H1 (cell line): ENCODE results near the gene DCAF4. TPM values are rescaled to one million over a fixed set of nuclear protein-coding genes. Genes with fewer than 3 reads are reported as not detected.

Source experiments
- CTCF ChIA-PET: fragments of 300-600 bp; sonication (Branson Sonifier 250); formaldehyde crosslinking; loops from one replicate; lab custom pipeline; 2021; ENCODE audit not compliant: partially characterized antibody; lab: Charles Lee
- POLR2A ChIA-PET: fragments of 300-600 bp; sonication (Branson Sonifier 250); formaldehyde crosslinking; loops from one replicate; lab custom pipeline; 2021; ENCODE audit warnings: inconsistent platforms; ENCODE audit not compliant: partially characterized antibody; lab: Charles Lee
- DNase-seq, 2 experiments: peaks; one replicate each; pipeline versions ENCODE4 v3.0.0 to v3.0.0-alpha.2; 2010 to 2022; ENCODE audit warnings: low spot score in 2 of 2, low read depth in 1 of 2, mixed read lengths in 1 of 2
- FAIRE-seq: peaks from 2 replicates; lab custom pipeline; 2011; peaks lifted over from hg19 to GRCh38; lab: Jason Lieb, UNC
- H2AFZ ChIP-seq: 2 replicates; pipeline ENCODE4 v1.8.1; 2012; ENCODE audit warnings: low read length, inconsistent platforms
- H2AK5ac ChIP-seq: 2 replicates; pipeline ENCODE4 v1.6.1; 2013; ENCODE audit warnings: low read depth, low read length
- H2BK120ac ChIP-seq: replicated peaks from 2 replicates; pipeline ENCODE3; 2013; ENCODE audit warnings: low read depth, low read length, inconsistent platforms
- H2BK12ac ChIP-seq: 2 replicates; pipeline ENCODE4 v1.6.1; 2013; ENCODE audit warnings: low read depth, low read length
- H2BK15ac ChIP-seq: 2 replicates; pipeline ENCODE4 v1.6.1; 2013; ENCODE audit warnings: low read length
- H2BK20ac ChIP-seq: 2 replicates; pipeline ENCODE4 v1.6.1; 2013; ENCODE audit warnings: low read length
- H2BK5ac ChIP-seq: 2 replicates; pipeline ENCODE4 v1.6.1; 2013; ENCODE audit warnings: low read depth, low read length
- H3K14ac ChIP-seq: 2 replicates; pipeline ENCODE4 v1.6.1; 2013; ENCODE audit warnings: inconsistent platforms; ENCODE audit not compliant: insufficient read length
- H3K18ac ChIP-seq: 2 replicates; pipeline ENCODE4 v1.6.1; 2013; ENCODE audit warnings: low read length; ENCODE audit errors: extremely low read depth
- H3K23ac ChIP-seq: 2 replicates; pipeline ENCODE4 v1.6.1; 2013; ENCODE audit warnings: inconsistent platforms; ENCODE audit not compliant: insufficient read length
- H3K23me2 ChIP-seq: 2 replicates; pipeline ENCODE4 v1.6.1; 2013; ENCODE audit warnings: low read depth, low read length
- H3K27ac ChIP-seq: 2 replicates; pipeline ENCODE4 v1.6.1; 2011; ENCODE audit warnings: low read depth, low read length, inconsistent platforms
- H3K27me3 ChIP-seq, 4 experiments: replicated peaks in 1 of 4; 1 replicate in 1 of 4; 2 replicates in 3 of 4; pipeline versions ENCODE4 v1.6.1 to v1.8.1; 2011 to 2013; ENCODE audit warnings: low read length in 3 of 4, mild to moderate bottlenecking in 3 of 4, inconsistent platforms in 2 of 4, mixed read lengths in 2 of 4, moderate library complexity in 1 of 4; ENCODE audit not compliant: control insufficient read depth in 3 of 4, insufficient read depth in 3 of 4; ENCODE audit errors: extremely low read depth in 1 of 4
- H3K36me3 ChIP-seq, 4 experiments: 2 replicates each; pipeline versions ENCODE4 v1.6.1 to v1.8.1; 2011 to 2013; ENCODE audit warnings: mild to moderate bottlenecking in 4 of 4, low read length in 3 of 4, moderate library complexity in 2 of 4, control low read depth in 1 of 4, inconsistent platforms in 1 of 4; ENCODE audit not compliant: insufficient read depth in 4 of 4, control insufficient read depth in 2 of 4
- H3K4ac ChIP-seq: replicated peaks from 2 replicates; pipeline ENCODE3; 2013; ENCODE audit warnings: low read length, low read depth, mixed read lengths, inconsistent platforms; ENCODE audit not compliant: insufficient read length
- H3K4me1 ChIP-seq, 4 experiments: replicated peaks in 1 of 4; 1 replicate in 1 of 4; 2 replicates in 3 of 4; pipeline versions ENCODE4 v1.6.1 to v1.8.1; 2011 to 2013; ENCODE audit warnings: low read length in 3 of 4, inconsistent platforms in 2 of 4, mixed read lengths in 1 of 4; ENCODE audit not compliant: insufficient read depth in 4 of 4, control insufficient read depth in 3 of 4
- H3K4me2 ChIP-seq, 2 experiments: 2 replicates each; pipeline versions ENCODE4 v1.6.1 to v1.8.1; 2011 to 2013; ENCODE audit warnings: low read depth in 2 of 2, low read length in 2 of 2, control low read depth in 1 of 2, inconsistent platforms in 1 of 2, mild to moderate bottlenecking in 1 of 2; ENCODE audit not compliant: insufficient read depth in 1 of 2
- H3K4me3 ChIP-seq, 4 experiments: fragments of 200-600, 300-600 bp in 1 of 4; sonication (generic), shearing (Covaris generic), sonication (Bioruptor Twin) in 1 of 4; 2 replicates each; pipeline versions ENCODE4 v1.5.1 to v1.8.1; 2011 to 2016; ENCODE audit warnings: low read length in 4 of 4, low read depth in 3 of 4, control low read depth in 2 of 4, inconsistent platforms in 2 of 4, mild to moderate bottlenecking in 2 of 4, mixed read lengths in 1 of 4, moderate library complexity in 1 of 4; ENCODE audit not compliant: insufficient read depth in 2 of 4; ENCODE audit errors: extremely low read depth in 1 of 4
- H3K56ac ChIP-seq: replicated peaks from 2 replicates; pipeline ENCODE3; 2013; ENCODE audit warnings: low read depth, mild to moderate bottlenecking, mixed read lengths, low read length, inconsistent platforms; ENCODE audit not compliant: insufficient read length
- H3K79me1 ChIP-seq: 2 replicates; pipeline ENCODE4 v1.6.1; 2013; ENCODE audit warnings: low read depth, low read length, control low read depth
- H3K79me2 ChIP-seq, 2 experiments: 2 replicates each; pipeline versions ENCODE4 v1.6.1 to v1.8.1; 2012 to 2013; ENCODE audit warnings: low read length in 2 of 2, mild to moderate bottlenecking in 2 of 2, inconsistent platforms in 1 of 2; ENCODE audit not compliant: insufficient read depth in 2 of 2, control insufficient read depth in 1 of 2
- H3K9ac ChIP-seq, 4 experiments: replicated peaks in 1 of 4; 1 replicate in 1 of 4; 2 replicates in 3 of 4; pipeline versions ENCODE4 v1.6.1 to v1.8.1; 2011 to 2013; ENCODE audit warnings: low read depth in 3 of 4, low read length in 3 of 4, control low read depth in 2 of 4, mild to moderate bottlenecking in 2 of 4, moderate library complexity in 2 of 4, inconsistent platforms in 1 of 4; ENCODE audit errors: extremely low read depth in 1 of 4
- H3K9me3 ChIP-seq, 2 experiments: 2 replicates each; pipeline versions ENCODE4 v1.6.1 to v1.8.1; 2012 to 2013; ENCODE audit warnings: mild to moderate bottlenecking in 2 of 2, moderate library complexity in 2 of 2, control low read depth in 1 of 2, inconsistent platforms in 1 of 2, low read depth in 1 of 2, low read length in 1 of 2, mixed read lengths in 1 of 2; ENCODE audit not compliant: insufficient read depth in 2 of 2
- H4K20me1 ChIP-seq, 2 experiments: replicated peaks in 1 of 2; 2 replicates each; pipeline versions ENCODE3 to v1.8.1; 2011 to 2013; ENCODE audit warnings: inconsistent platforms in 2 of 2, low read length in 2 of 2, mild to moderate bottlenecking in 1 of 2; ENCODE audit not compliant: insufficient read depth in 2 of 2, control insufficient read depth in 1 of 2
- H4K5ac ChIP-seq: 2 replicates; pipeline ENCODE4 v1.6.1; 2013; ENCODE audit warnings: low read length, low read depth, mixed read lengths, inconsistent platforms; ENCODE audit not compliant: insufficient read length
- H4K8ac ChIP-seq: 2 replicates; pipeline ENCODE4 v1.8.0; 2013; ENCODE audit warnings: mild to moderate bottlenecking, moderate library complexity, low read length, inconsistent platforms; ENCODE audit not compliant: insufficient read depth; ENCODE audit errors: extremely low read depth
- H4K91ac ChIP-seq: replicated peaks from 2 replicates; pipeline ENCODE3; 2013; ENCODE audit warnings: low read length, mixed read lengths, inconsistent platforms; ENCODE audit not compliant: insufficient read length
- ATF3 ChIP-seq: IDR thresholded peaks from 2 replicates; pipeline ENCODE4 v1.6.1; 2011; ENCODE audit warnings: low read depth, mild to moderate bottlenecking, low read length; ENCODE audit not compliant: insufficient read depth
- CBX8 ChIP-seq: fragments of 300-800, 300-1000 bp; sonication (generic); IDR thresholded peaks from 2 replicates; pipeline ENCODE4 v1.7.1; 2016; ENCODE audit warnings: low read depth, low read length, borderline replicate concordance
- CREB1 ChIP-seq: IDR thresholded peaks from 2 replicates; pipeline ENCODE4 v1.6.1; 2012; ENCODE audit warnings: inconsistent platforms
- CTBP2 ChIP-seq: IDR thresholded peaks from 2 replicates; pipeline ENCODE4 v1.7.0; 2011; ENCODE audit warnings: borderline replicate concordance, mild to moderate bottlenecking, moderate library complexity, mixed read lengths, low read length; ENCODE audit not compliant: insufficient read depth, insufficient read length
- CTCF ChIP-seq, 3 experiments: IDR thresholded peaks; 1 replicate in 2 of 3; 2 replicates in 1 of 3; pipeline versions ENCODE4 v1.5.1 to v1.6.1; 2011; ENCODE audit warnings: low read length in 3 of 3, mild to moderate bottlenecking in 3 of 3, inconsistent platforms in 2 of 3, low read depth in 1 of 3, moderate library complexity in 1 of 3; ENCODE audit not compliant: insufficient read depth in 1 of 3; ENCODE audit errors: control extremely low read depth in 1 of 3
- EGR1 ChIP-seq: IDR thresholded peaks from 2 replicates; pipeline ENCODE4 v1.6.1; 2011; ENCODE audit warnings: low read depth, low read length, borderline replicate concordance
- EP300 ChIP-seq, 2 experiments: IDR thresholded peaks; 1 replicate in 1 of 2; 2 replicates in 1 of 2; pipeline ENCODE4 v1.6.1; 2011 to 2012; ENCODE audit warnings: low read depth in 2 of 2, low read length in 2 of 2, mild to moderate bottlenecking in 2 of 2, borderline replicate concordance in 1 of 2, inconsistent platforms in 1 of 2, moderate library complexity in 1 of 2
- EZH2 ChIP-seq: fragments of 200-600 bp; sonication (generic); IDR thresholded peaks from 2 replicates; pipeline ENCODE4 v1.7.1; 2012; ENCODE audit warnings: low read depth, mild to moderate bottlenecking, moderate library complexity, low read length, inconsistent platforms; ENCODE audit not compliant: severe bottlenecking
- POLR2AphosphoS5 ChIP-seq: IDR thresholded peaks from 2 replicates; pipeline ENCODE4 v1.6.1; 2011; ENCODE audit warnings: low read depth, low read length
- SIN3A ChIP-seq, 2 experiments: IDR thresholded peaks in 1 of 2; conservative IDR thresholded peaks in 1 of 2; 2 replicates each; pipeline ENCODE4 v1.6.1; 2011 to 2012; ENCODE audit warnings: low read length in 2 of 2, improper control_type of control experiment in 1 of 2, low read depth in 1 of 2, mild to moderate bottlenecking in 1 of 2
- SP2 ChIP-seq: IDR thresholded peaks from 2 replicates; pipeline ENCODE4 v1.6.1; 2012; ENCODE audit warnings: mild to moderate bottlenecking, low read length, inconsistent platforms
- WGBS, 2 experiments: shearing (Covaris generic) in 1 of 2; methylation state at CpG; one replicate each; pipeline versions ENCODE4 v1.1.6 to v1.1.7; 2013 to 2015; ENCODE audit warnings: low lambda C conversion rate in 2 of 2, mixed read lengths in 2 of 2, inconsistent platforms in 1 of 2, low coverage in 1 of 2, missing lambda C conversion rate in 1 of 2; ENCODE audit not compliant: insufficient replicate concordance in 2 of 2, insufficient coverage in 1 of 2, insufficient read length in 1 of 2; ENCODE audit errors: extremely low coverage in 1 of 2, missing lambda C conversion rate in 1 of 2; 5-methylcytosine and 5-hydroxymethylcytosine counted together
- polyA plus RNA-seq, 7 experiments: library from polyadenylated mRNA; depleted of rRNA in 3 of 7; stranded (reverse) in 5 of 7; unstranded in 2 of 7; fragments of >200 nt in 5 of 7; fragments of 200-250 nt in 2 of 7; gene quantifications; 1 replicate in 5 of 7; 2 replicates in 1 of 7; 4 replicates in 1 of 7; pipeline versions ENCODE4 v1.2.1 to v1.2.3, GENCODE V29; 2011 to 2013; ENCODE audit warnings: missing spikeins in 2 of 7, mixed read lengths in 2 of 7
- total RNA-seq: library from RNA; stranded (reverse); fragmentation: NEBNext Ultra II Directional; extraction: Animal tissue kit (Norgen Biotek cat#: 25700); gene quantifications from 2 replicates; pipeline ENCODE4 v1.2.1, GENCODE V29; 2021

Gene DCAF4
- total and polyA plus RNA-seq, 2 of the 8 experiments (the other 6 are each of a cell fraction or from before 2014, with no cell fraction given) = 17.0 to 21.1 TPM

DNA sequence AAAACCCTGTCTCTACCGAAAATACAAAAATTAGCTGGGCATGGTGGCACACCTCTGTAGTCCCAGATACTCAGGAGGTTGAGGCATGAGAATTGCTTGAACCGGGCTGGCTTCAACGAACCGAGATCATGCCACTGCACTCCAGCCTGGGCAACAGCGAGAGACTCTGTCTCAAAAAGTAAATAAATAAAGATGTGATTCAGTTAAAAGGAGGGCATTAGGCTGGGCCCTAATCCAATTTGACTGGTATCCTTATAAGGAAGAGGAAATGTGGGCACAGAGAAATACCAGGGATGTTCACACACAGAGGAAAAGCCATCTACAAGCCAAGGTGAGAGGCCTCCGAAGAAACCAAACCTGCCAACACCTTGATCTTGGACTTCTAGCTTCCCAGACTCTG, 10.1 kb upstream of the DCAF4 start:
- ChIA-PET POLR2A (no interaction called here), CTCF (interaction anchor here (0.6 to 2.7 kb wide), 3 partner anchors 12 to 32 kb away, joined by 3 to 13 read pairs (median 12); no protein-coding TSS in a partner anchor)
- DNase-seq = no peak
- no peak overlapping the region for H2BK15ac ChIP-seq
- H2BK120ac ChIP-seq = no peak overlapping the region
- no peaks in the 10 kb centered on the region for H3K36me3 ChIP-seq
- no peak overlapping the region for H3K27ac ChIP-seq
- no peak overlapping the region for H3K14ac ChIP-seq
- no peak overlapping the region for H4K5ac ChIP-seq
- no peak overlapping the region for H3K4ac ChIP-seq
- no peaks in the 10 kb centered on the region for H3K79me2 ChIP-seq
- no peak overlapping the region for H2BK5ac ChIP-seq
- H2BK12ac ChIP-seq = no peak overlapping the region
- no peaks in the 10 kb centered on the region for H3K4me1 ChIP-seq
- no peak overlapping the region for H3K23ac ChIP-seq
- no peaks in the 10 kb centered on the region for H3K23me2 ChIP-seq
- FAIRE-seq = no peak
- H3K27me3 ChIP-seq = no peaks in the 10 kb centered on the region
- H4K20me1 ChIP-seq = no peaks in the 10 kb centered on the region
- H3K56ac ChIP-seq = no peak overlapping the region
- no peak overlapping the region for H3K9ac ChIP-seq
- no peak overlapping the region for H3K4me3 ChIP-seq
- no peak overlapping the region for H4K91ac ChIP-seq
- no peak overlapping the region for H2BK20ac ChIP-seq
- no peaks in the 10 kb centered on the region for H3K9me3 ChIP-seq
- H2AFZ ChIP-seq = no peak overlapping the region
- no peak overlapping the region for H2AK5ac ChIP-seq
- 78% methylated on average over 6 of the region's 6 CpGs; no CpG with 5 or more reads in 1 of the 2 experiments for WGBS, 2 experiments
- no peak overlapping the region for H4K8ac ChIP-seq
- H3K4me2 ChIP-seq = no peak overlapping the region
- no peaks in the 10 kb centered on the region for H3K79me1 ChIP-seq
- H3K18ac ChIP-seq = no peak overlapping the region
- no peak for TF ChIP-seq SP2
- no peak for TF ChIP-seq EP300 (IDR thresholded peaks at IDR 0.05; ENCODE audit: borderline replicate concordance in 1 of 2, low read depth in 2 of 2, low read length in 2 of 2)
- no peak for TF ChIP-seq SIN3A (conservative IDR thresholded peaks at IDR 0.05 in 1 of 2, IDR thresholded peaks at IDR 0.05 in 1 of 2; ENCODE audit: low read depth in 1 of 2, low read length in 2 of 2)
- no peak for TF ChIP-seq POLR2AphosphoS5
- no peak for TF ChIP-seq CBX8
- no peak for TF ChIP-seq EZH2
- TF ChIP-seq EGR1 = no peak
- TF ChIP-seq CTCF (IDR thresholded peaks at IDR 0.05; ENCODE audit: control extremely low read depth in 1 of 3, insufficient read depth in 1 of 3, low read depth in 1 of 3, low read length in 3 of 3) = no peak
- no peak for TF ChIP-seq CTBP2
- no peak for TF ChIP-seq CREB1
- TF ChIP-seq ATF3 = no peak
